ENCODE data around the gene TBL1X. TPM values are rescaled to one million over a fixed set of nuclear protein-coding genes. Genes with fewer than 3 reads are reported as not detected.

Gene TBL1X
- total and polyA plus RNA-seq, 7 donors, result 2.0 to 17.6 (median 7.8) TPM

DNA sequence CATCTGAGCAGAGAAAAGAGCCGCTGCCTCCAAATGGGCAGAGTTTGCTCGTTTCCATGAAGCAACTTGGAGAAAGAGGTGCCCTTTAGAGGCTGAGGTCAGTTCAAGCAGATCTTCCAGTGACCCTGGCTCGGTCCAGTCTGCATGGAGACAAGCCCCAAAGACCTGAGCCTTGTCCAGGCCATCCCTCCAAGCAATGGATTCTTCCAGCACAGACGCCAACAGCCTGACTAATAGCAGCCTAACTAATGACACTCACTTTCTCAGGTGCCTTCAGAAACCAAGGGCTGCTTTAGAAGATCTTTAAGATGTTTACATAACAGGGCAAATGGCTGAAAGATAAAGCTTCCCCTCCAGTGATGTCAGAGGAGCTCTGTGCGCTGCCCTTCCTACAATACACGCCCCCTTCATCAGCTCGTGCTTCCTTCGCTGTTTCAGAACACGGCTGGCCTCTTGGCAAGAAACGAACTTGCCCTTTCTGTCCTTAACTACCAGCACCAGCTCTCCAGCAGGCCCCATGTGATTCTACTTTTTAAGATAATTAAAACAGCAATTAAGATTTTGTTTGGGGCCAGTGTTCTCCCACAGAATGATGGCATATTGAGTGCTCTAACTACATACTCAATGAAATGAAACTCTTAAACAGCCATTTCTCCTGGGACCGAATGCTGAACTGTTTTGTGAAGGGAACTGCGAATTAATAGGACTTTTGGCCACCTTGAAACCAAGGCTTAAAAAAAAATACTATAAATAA, 181.8 kb downstream of the TBL1X start:
- peak in 1 of 4 donors; percentile 19 for ATAC-seq
- no peak for DNase-seq
- Histone ChIP-seq H3K9me3 (no peaks in the 10 kb centered on the region), H3K27ac (no peak overlapping the region), H3K27me3 (ENCODE audit: insufficient read depth in 3 of 3, low read length in 2 of 3) (no peaks in the 10 kb centered on the region), H3K4me1 (no peaks in the 10 kb centered on the region), H3K4me3 (no peak overlapping the region), H3K36me3 (ENCODE audit: insufficient read depth in 1 of 2, low read depth in 1 of 2) (no peaks in the 10 kb centered on the region)
- TF ChIP-seq, protein P1, sequence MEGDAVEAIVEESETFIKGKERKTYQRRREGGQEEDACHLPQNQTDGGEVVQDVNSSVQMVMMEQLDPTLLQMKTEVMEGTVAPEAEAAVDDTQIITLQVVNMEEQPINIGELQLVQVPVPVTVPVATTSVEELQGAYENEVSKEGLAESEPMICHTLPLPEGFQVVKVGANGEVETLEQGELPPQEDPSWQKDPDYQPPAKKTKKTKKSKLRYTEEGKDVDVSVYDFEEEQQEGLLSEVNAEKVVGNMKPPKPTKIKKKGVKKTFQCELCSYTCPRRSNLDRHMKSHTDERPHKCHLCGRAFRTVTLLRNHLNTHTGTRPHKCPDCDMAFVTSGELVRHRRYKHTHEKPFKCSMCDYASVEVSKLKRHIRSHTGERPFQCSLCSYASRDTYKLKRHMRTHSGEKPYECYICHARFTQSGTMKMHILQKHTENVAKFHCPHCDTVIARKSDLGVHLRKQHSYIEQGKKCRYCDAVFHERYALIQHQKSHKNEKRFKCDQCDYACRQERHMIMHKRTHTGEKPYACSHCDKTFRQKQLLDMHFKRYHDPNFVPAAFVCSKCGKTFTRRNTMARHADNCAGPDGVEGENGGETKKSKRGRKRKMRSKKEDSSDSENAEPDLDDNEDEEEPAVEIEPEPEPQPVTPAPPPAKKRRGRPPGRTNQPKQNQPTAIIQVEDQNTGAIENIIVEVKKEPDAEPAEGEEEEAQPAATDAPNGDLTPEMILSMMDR (IDR thresholded peaks at IDR 0.05), result no peak
- intact Hi-C loops (cut with DNase I), result no loop called here
- WGBS, 3 donors, result 51 to 77% (median 60%) methylated on average over 12 of the region's 12 CpGs

DNA sequence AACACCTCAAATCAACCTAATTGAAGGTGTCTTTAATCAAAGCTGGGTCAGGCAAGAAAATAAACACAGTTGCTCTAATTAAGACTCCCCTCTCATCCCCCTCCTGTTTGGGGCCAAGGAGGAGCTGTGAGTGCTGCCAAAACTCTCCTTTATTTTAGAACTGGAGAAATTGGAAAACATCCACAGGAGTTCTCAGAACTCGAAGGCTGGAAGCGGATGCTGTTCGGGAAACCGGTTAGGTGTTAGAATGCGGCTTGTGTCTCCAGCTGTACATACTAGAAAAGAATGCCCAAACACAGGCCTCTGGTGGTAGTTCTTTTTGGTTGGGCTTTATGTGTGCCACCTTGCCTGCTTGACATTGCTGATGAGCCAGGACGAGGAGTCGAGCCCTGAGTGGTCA, 182.6 kb downstream of the TBL1X start:
- no peaks in the 10 kb centered on the region for H3K27me3 ChIP-seq (ENCODE audit: insufficient read depth in 3 of 3, low read length in 2 of 3)
- DNase-seq (no peak), ATAC-seq (peak in 1 of 4 donors; percentile 28)
- H3K36me3 ChIP-seq (ENCODE audit: insufficient read depth in 1 of 2, low read depth in 1 of 2), result no peaks in the 10 kb centered on the region
- 13 to 48% (median 33%) methylated on average over 7 of the region's 7 CpGs for WGBS, 3 donors
- no peaks in the 10 kb centered on the region for H3K4me1 ChIP-seq
- H3K9me3 ChIP-seq, result no peaks in the 10 kb centered on the region
- no peak overlapping the region for H3K4me3 ChIP-seq
- TF ChIP-seq, protein P1 (IDR thresholded peaks at IDR 0.05), result no peak
- intact Hi-C loops (cut with DNase I), result no loop called here
- no peak overlapping the region for H3K27ac ChIP-seq

DNA sequence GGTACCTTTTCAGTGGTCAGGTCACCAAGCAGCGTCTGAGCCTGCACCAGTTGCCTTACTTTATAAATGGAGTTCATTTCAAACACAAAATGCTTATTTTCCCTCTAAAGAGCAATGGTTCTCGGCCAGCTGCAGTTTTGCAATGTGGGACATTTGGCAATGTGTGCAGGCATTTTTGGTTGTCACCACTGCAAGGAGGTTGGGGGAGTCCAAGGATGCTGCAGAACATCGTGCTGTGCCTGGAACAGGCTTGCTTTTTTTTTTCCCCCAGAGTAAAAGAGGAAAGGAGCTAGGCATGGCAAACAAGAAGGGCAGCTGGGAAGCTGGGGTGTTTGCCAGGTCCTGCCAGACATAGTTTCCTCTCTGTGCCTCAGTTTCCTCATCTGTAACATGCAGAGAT, 185.2 kb downstream of the TBL1X start:
- 51 to 63% (median 51%) methylated on average over 3 of the region's 3 CpGs for WGBS, 3 donors
- no peak overlapping the region for H3K4me3 ChIP-seq

DNA sequence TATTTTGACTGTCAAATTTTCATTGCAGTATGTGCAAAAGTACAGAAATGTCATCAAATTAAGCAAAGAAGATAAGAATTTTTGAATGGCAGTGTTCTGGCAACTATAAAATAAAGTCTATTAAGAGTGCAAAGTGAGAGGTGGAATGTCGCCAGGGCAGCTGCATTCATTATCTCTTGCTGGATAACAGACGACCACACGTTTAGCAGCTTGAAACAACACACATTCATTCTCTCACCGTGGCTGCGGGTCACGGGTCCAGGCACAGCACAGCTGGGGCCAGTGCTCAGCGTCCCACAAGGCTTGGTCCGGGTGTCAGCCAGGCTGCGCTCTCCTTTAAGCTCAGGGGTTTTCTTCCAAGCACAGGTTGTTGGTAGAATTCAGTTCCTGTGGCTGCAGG, 186.9 kb downstream of the TBL1X start:
- H3K4me1 ChIP-seq, result no peaks in the 10 kb centered on the region
- H3K36me3 ChIP-seq (ENCODE audit: insufficient read depth in 1 of 2, low read depth in 1 of 2), result peaks cover 0 to 4% of the 10 kb centered on the region in 2 donors
- intact Hi-C loops (cut with DNase I), result loop anchor here in 1 of 2 donors (10.0 kb wide), 1 partner anchor 187 kb away; the partner anchor contains the start of gene TBL1X
- no peak overlapping the region for H3K27ac ChIP-seq
- WGBS, 3 donors, result 48 to 61% (median 53%) methylated on average over 4 to 9 of the region's 9 CpGs
- TF ChIP-seq, protein P1 (IDR thresholded peaks at IDR 0.05), result no peak
- no peaks in the 10 kb centered on the region for H3K9me3 ChIP-seq
- ATAC-seq (no peak), DNase-seq (no peak)
- H3K27me3 ChIP-seq (ENCODE audit: insufficient read depth in 3 of 3, low read length in 2 of 3), result no peaks in the 10 kb centered on the region
- no peak overlapping the region for H3K4me3 ChIP-seq

More for the DNA sequence above, 185.2 kb downstream of the TBL1X start:
- Histone ChIP-seq H3K27me3 (ENCODE audit: insufficient read depth in 3 of 3, low read length in 2 of 3) (no peaks in the 10 kb centered on the region), H3K27ac (no peak overlapping the region), H3K9me3 (no peaks in the 10 kb centered on the region), H3K4me1 (no peaks in the 10 kb centered on the region), H3K36me3 (ENCODE audit: insufficient read depth in 1 of 2, low read depth in 1 of 2) (peaks cover 0 to under 1% of the 10 kb centered on the region in 2 donors)
- DNase-seq (no peak), ATAC-seq (no peak)
- intact Hi-C loops (cut with DNase I), result loop anchor here in 1 of 2 donors (10.0 kb wide), 1 partner anchor 185 kb away; the partner anchor contains the start of gene TBL1X
- TF ChIP-seq, protein P1 (IDR thresholded peaks at IDR 0.05), result no peak
